Activated naive CD4-positive, alpha-beta T cell treated with anti-CD3 and anti-CD28 coated beads, Interleukin-2, amount 50 U/mL, for 24 hours (primary cell): ENCODE measurements around the gene LRRC10.

Source experiments
- H3K27ac Mint-ChIP-seq: one replicate; pipeline ENCODE4 v1.8.0; 2021; ENCODE audit warnings: mild to moderate bottlenecking, mixed read lengths
- H3K27me3 Mint-ChIP-seq: one replicate; pipeline ENCODE4 v1.8.0; 2021; ENCODE audit warnings: mixed read lengths
- H3K36me3 Mint-ChIP-seq: one replicate; pipeline ENCODE4 v1.8.0; 2021; ENCODE audit warnings: mixed read lengths
- H3K4me1 Mint-ChIP-seq: one replicate; pipeline ENCODE4 v1.8.0; 2021; ENCODE audit warnings: mixed read lengths
- H3K4me3 Mint-ChIP-seq: one replicate; pipeline ENCODE4 v1.8.0; 2021; ENCODE audit warnings: mild to moderate bottlenecking, mixed read lengths
- H3K9me3 Mint-ChIP-seq: one replicate; pipeline ENCODE4 v1.8.0; 2021; ENCODE audit warnings: mixed read lengths

The LRRC10 gene

DNA sequence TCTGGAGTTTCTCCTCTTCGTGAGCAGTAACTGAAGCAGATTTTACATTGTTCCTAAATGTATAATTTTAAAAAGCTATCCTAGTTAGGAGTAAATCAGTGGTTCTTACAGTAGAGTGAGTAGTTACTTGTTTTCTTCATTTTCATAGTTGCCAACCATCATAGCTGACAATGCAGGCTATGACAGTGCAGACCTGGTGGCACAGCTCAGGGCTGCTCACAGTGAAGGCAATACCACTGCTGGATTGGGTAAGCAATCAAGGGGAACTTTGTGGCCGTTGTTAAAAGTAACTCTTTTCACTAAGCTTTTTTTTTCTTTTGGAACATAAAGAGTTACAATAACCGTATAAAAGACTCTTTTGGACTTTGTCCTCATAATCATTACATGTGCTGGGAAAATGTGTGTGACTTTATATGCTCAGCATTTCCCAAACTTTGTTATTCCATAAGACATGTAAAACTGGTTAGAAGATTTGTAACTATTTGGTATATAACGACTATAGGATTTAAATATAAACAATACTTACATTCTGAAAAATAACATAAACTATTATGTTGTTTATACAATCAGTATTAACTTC, 12.4 kb downstream of the LRRC10 start:
- Mint-ChIP-seq H3K4me1 (peaks cover 21% of the 10 kb centered on the region), H3K27me3 (no peaks in the 10 kb centered on the region), H3K4me3 (no peak overlapping the region), H3K9me3 (no peaks in the 10 kb centered on the region), H3K27ac (peak overlapping the region; percentile 8), H3K36me3 (peaks cover 37% of the 10 kb centered on the region)

DNA sequence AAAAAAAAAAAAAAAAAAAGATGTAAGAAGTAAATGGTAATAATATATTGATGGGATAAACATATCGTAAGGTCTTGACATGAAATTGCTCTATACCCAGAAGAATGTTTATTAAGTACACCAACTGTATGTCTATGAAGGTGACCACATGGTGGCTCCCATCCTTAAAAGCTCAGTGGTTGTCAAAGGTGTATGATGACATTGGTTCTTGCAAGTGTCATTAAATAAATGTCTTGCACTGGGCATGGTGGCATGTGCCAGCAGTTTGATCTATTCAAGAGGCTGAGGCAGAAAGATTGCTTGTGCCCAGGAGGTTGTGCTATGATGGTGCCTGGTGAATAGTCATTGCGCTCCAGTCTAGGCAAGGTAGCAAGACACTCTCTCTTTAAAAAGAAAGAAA, 15.0 kb downstream of the LRRC10 start:
- H3K4me1 Mint-ChIP-seq = peaks cover 21% of the 10 kb centered on the region
- no peaks in the 10 kb centered on the region for H3K27me3 Mint-ChIP-seq
- peaks cover 24% of the 10 kb centered on the region for H3K36me3 Mint-ChIP-seq
- no peak overlapping the region for H3K4me3 Mint-ChIP-seq
- no peaks in the 10 kb centered on the region for H3K9me3 Mint-ChIP-seq
- H3K27ac Mint-ChIP-seq = no peak overlapping the region

DNA sequence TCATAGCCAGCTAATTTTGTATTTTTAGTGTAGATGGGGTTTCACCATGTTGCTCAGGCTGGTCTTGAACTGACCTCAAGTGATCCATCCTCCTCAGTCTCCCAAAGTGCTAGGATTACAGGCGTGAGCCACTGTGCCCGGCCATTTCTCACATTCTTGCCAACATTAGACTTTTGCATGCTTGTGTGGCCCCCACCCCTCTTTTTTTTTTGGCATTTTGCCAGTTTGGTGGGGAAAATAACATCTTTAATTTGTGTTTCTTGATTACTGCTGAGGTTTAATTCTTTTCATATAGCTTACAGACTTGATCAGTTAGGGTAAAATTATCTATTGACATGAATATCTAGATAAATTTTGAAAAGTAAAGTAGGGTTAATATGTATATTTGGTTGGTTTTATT, 21.6 kb downstream of the LRRC10 start:
- Mint-ChIP-seq H3K4me1 (peaks cover 28% of the 10 kb centered on the region), H3K36me3 (peaks cover 15% of the 10 kb centered on the region), H3K9me3 (no peaks in the 10 kb centered on the region), H3K4me3 (no peak overlapping the region), H3K27ac (no peak overlapping the region), H3K27me3 (no peaks in the 10 kb centered on the region)

DNA sequence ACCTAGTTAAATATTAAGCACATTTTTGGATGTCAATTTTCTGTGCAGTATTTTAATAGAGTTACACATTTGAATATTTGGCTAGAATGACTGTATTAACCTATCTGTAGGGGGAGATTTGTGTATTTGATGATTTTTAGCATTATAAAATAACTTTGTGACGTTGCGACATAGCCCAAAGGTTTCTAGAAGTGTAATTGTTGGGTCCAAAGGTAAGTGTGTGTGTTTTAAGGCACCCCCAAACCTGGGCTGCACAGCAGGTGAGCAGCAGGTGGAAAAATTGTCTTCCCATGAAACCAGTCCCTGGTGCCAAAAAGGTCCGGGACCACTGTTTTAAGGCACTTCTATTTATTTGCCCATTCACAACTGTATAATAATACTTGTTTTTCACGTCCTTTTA, 22.2 kb downstream of the LRRC10 start:
- Mint-ChIP-seq H3K27me3 (no peaks in the 10 kb centered on the region), H3K4me1 (peaks cover 23% of the 10 kb centered on the region), H3K9me3 (no peaks in the 10 kb centered on the region), H3K36me3 (peaks cover 12% of the 10 kb centered on the region), H3K4me3 (no peak overlapping the region), H3K27ac (no peak overlapping the region)

DNA sequence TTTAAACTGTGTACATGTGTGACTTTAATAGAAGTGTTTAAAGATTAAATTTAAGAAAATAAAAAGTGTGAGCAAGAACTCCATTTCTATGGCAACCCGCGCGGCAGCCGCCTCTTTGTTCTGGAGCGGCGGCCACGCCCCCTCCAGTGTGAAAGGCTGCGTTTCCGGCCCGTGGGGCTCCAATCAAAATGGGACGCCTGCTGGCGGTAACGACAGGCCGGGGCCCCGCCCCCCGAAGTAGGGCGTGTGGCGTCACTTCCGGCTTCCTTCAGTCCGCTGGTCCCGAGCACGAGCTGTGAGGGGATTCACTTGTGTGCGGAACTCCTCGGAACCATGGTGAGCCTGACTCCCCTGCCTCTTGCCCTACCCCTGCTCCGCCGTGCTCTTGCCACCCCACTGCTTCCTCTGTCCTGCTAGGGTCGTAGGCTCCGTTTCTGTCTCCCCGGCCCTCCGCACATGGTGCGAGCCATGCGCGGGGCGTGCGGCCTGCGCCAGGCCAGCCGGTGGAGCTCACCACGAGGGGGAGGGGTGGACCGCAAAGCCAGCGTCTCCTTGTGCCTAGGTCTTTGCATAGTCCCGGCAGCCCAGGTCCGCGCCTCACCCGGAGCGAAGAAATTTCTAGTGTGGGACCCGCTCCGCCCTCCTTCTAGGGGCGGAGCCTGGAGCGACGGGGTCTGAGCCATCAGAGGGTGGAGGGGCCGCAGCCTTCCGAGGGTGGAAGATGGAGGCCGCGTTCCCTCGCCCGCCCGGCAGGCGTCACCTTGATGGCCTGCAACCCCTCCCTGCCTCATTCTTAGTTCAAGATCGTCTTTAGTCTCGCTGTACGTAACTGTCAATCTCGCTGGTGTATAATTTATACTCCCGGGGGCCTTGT, 25.3 kb downstream of the LRRC10 start, which contains the start of gene CCT2:
Gene CCT2, plus strand, starts transcription at position 271 of the 874 bp plus-strand sequence. Its CDS starts 63 bp downstream, at position 334.
- H3K9me3 Mint-ChIP-seq = no peaks in the 10 kb centered on the region
- H3K4me1 Mint-ChIP-seq = peaks cover 23% of the 10 kb centered on the region
- peak within 1 kb of the TSS; percentile 98 for H3K4me3 Mint-ChIP-seq
- peaks cover 7% of the 10 kb centered on the region for H3K36me3 Mint-ChIP-seq
- peak within 1 kb of the TSS; percentile 98 for H3K27ac Mint-ChIP-seq
- no peaks in the 10 kb centered on the region for H3K27me3 Mint-ChIP-seq

DNA sequence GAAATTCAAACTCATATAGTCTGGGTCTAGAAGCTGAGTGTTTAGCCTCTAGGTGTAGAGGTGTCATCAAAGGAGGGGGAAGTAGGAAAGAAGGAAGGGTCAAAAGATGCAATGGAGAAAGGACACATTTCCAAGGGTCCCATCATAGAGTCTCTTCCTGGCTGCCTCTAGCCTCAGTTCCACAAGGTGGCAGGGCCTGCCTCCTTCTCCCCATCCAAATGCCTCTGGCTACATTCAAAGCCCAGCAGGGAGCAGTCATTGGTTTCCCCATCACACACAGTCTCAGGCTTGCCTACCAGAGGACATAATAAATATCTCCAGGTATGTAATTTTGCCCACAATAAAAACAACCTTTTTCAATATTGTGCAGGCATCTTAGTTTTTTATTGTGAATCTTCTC, 27.5 kb downstream of the LRRC10 start:
- Mint-ChIP-seq H3K36me3 (peaks cover 2% of the 10 kb centered on the region), H3K9me3 (no peaks in the 10 kb centered on the region), H3K27me3 (no peaks in the 10 kb centered on the region), H3K27ac (no peak overlapping the region), H3K4me3 (no peak overlapping the region), H3K4me1 (peaks cover 9% of the 10 kb centered on the region)

DNA sequence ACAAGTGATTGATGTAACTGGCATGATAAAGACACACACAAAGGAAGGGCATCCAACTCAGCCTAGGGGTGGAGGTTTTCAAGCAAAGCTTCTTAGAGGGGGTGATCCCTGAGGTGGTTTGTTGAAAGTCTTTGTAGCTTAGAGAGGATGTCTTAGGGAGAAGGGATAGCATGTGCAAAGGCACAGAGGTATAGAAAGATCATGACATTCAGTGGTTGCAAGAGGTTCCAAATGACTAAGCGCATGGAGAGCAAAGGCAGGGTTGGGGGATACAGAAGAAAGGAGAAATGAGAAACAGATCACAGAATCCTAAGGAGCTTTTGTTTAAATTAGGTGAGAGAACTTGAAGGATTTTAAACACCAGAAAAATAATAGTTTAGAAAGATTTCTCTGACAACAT, 30.6 kb downstream of the LRRC10 start:
- H3K4me1 Mint-ChIP-seq = no peaks in the 10 kb centered on the region
- no peaks in the 10 kb centered on the region for H3K9me3 Mint-ChIP-seq
- H3K27ac Mint-ChIP-seq = peak overlapping the region; percentile 15
- H3K4me3 Mint-ChIP-seq = no peak overlapping the region
- H3K27me3 Mint-ChIP-seq = no peaks in the 10 kb centered on the region
- H3K36me3 Mint-ChIP-seq = peaks cover 2% of the 10 kb centered on the region

DNA sequence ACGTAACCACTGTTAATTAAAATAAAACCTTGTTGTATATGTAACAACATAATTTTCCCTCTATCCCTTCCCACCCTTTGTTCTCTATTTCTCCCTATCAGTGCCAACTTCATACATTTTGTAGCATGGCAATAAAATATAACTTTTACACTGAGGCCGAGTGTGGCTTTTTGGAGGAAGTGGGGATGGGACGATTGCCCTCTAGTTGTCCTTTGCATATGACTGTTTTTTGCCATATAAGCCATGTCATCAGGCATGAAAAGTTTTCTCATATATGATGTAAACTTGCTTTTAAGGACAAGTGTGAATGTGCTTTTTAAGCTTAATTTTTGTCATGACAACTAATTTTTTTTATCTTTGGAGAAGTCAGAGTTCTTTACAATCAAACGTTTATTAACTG, 31.7 kb downstream of the LRRC10 start:
- no peak overlapping the region for H3K27ac Mint-ChIP-seq
- H3K4me1 Mint-ChIP-seq = no peaks in the 10 kb centered on the region
- peaks cover 2% of the 10 kb centered on the region for H3K36me3 Mint-ChIP-seq
- no peaks in the 10 kb centered on the region for H3K9me3 Mint-ChIP-seq
- H3K27me3 Mint-ChIP-seq = no peaks in the 10 kb centered on the region
- H3K4me3 Mint-ChIP-seq = no peak overlapping the region

DNA sequence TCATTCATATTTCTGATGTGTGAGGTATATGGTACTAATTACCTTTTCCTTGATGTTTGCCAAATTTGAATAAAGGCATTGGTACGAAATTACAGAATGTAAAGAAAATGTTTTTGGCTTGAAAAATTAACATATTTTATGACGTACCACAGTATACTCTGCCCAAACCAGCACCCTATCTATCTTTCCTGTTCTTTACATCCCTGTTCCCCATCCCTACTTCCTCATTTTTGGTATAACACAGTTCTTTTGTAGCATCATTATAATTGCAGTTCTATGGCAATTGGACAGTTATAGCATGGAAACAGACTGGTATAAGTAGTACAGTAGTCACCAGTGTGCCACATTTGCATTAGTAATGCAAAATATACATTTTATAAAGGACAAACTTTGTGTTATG, 32.4 kb downstream of the LRRC10 start:
- Mint-ChIP-seq H3K4me1 (no peaks in the 10 kb centered on the region), H3K27ac (no peak overlapping the region), H3K36me3 (peaks cover 3% of the 10 kb centered on the region), H3K4me3 (no peak overlapping the region), H3K27me3 (no peaks in the 10 kb centered on the region), H3K9me3 (no peaks in the 10 kb centered on the region)

DNA sequence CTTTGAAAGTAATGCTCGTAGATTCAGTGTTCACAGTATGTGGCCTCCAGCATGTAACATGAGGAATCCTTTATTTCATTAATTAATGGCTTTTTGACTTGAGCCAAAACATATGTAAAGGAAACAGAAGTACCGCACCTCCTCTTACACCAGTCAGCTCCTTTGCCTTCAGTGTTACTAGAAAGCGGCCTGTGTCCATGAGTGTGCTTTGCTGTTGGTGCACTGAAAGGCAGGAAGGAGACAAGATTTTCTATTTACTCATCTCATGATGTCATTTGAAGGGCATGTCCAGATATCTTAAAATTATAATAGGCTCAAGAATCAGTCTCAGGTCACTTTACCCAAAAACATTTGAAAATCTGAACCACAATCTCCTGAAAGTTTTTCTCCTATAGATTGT, 35.4 kb downstream of the LRRC10 start:
- Mint-ChIP-seq H3K27ac (no peak overlapping the region), H3K4me1 (no peaks in the 10 kb centered on the region), H3K36me3 (peaks cover 8% of the 10 kb centered on the region), H3K27me3 (no peaks in the 10 kb centered on the region), H3K4me3 (no peak overlapping the region), H3K9me3 (no peaks in the 10 kb centered on the region)

DNA sequence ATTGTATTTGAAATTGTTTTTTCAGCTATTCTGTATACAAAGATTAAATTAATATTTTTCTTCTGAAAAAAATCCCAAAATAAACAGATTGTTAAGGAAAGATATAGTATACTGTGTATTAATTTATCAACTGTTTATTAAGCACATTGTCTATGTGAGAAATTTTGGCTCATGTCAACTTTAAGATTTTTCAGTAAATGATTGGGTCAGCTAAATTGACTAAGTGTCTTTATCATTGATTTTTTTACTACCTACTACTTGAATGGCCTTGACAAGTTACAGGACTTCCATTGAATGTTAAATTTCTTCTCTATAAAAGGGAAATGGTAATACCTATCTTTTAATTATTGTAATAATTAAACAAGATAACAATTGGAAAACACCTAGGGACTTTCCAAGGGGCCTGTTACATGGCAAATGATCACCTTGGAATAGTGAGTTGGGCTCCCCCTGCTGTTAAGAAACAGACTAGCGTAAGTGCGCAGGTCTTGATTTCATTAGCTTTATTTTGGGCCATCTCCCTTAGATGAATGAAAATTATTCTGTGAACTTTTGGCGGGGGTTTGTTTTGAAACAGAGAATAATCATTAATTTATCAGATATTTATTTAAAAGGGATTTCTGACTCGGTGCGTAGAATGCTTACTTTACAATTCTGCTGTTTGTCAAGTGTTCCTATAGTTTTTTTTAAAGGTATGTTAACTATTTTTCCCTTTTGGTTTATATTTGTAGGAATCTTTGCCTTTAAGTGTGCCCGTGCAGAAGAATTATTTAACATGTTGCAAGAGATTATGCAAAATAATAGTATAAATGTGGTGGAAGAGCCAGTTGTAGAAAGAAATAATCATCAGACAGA, 39.9 kb downstream of the LRRC10 start:
- Mint-ChIP-seq H3K27ac (no peak overlapping the region), H3K9me3 (no peaks in the 10 kb centered on the region), H3K4me1 (peaks cover 14% of the 10 kb centered on the region), H3K27me3 (no peaks in the 10 kb centered on the region), H3K36me3 (peaks cover 9% of the 10 kb centered on the region), H3K4me3 (no peak overlapping the region)

DNA sequence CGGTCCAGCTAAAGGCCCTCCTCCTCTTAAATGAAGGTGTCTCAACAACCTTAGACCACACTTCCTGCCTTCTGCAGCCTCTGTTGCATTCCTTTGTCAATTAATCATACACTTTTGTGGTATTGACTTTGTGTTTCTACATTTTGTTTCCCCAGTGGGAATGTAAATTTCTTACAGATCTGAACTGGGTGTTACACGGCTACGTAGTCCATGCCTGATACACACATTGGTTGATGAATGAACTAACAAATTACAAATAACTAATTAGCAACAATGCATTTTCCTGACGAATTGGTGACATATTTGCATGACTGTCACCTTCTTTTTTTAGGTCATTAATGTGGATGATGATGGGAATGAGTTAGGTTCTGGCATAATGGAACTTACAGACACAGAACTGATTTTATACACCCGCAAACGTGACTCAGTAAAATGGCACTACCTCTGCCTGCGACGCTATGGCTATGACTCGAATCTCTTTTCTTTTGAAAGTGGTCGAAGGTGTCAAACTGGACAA, 40.6 kb downstream of the LRRC10 start:
- peak overlapping the region; percentile 93 for H3K27ac Mint-ChIP-seq
- H3K4me1 Mint-ChIP-seq = peaks cover 14% of the 10 kb centered on the region
- no peak overlapping the region for H3K4me3 Mint-ChIP-seq
- peaks cover 9% of the 10 kb centered on the region for H3K36me3 Mint-ChIP-seq
- H3K27me3 Mint-ChIP-seq = no peaks in the 10 kb centered on the region
- H3K9me3 Mint-ChIP-seq = no peaks in the 10 kb centered on the region

DNA sequence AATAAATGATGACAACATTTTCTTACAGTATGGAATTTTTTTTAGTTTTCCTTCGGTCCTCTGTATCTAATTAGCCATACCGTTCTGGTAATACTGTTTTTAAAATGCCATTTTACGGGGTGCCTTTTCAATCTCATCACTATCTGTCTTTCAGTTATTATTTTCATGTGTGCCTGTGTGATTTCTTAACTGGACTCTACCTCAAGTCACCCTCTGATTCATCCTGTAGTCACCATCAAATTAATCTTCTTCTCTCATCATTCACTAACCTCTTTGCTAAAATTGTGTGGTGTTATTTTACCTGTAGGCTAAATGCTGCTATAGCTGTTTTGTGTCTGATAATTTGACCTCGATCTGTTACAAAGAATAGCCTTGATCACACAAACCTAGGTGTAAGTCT, 41.5 kb downstream of the LRRC10 start:
- Mint-ChIP-seq H3K36me3 (peaks cover 9% of the 10 kb centered on the region), H3K27ac (peak overlapping the region; percentile 93), H3K27me3 (no peaks in the 10 kb centered on the region), H3K4me1 (peaks cover 14% of the 10 kb centered on the region), H3K9me3 (no peaks in the 10 kb centered on the region), H3K4me3 (no peak overlapping the region)

DNA sequence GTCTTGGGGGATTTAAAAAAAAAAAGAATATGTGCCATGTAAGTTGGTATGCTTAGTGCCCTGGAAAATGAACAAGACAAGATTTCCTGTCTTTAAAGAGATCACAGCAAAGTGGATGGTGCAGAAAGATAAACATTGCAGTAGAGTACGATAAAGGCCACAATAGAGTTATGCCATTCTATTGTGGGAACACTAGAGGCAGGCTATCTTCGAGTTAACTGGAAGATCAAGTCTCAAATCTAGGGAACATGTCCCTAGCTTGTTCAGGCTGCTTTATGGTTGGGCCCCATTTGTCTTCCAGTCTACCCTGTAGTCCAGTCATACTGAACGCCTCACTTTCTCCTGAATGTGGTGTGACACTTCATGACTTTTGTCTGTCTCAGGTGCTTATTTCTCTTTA, 44.1 kb downstream of the LRRC10 start:
- peaks cover 16% of the 10 kb centered on the region for H3K4me1 Mint-ChIP-seq
- peak overlapping the region; percentile 42 for H3K27ac Mint-ChIP-seq
- no peak overlapping the region for H3K4me3 Mint-ChIP-seq
- H3K27me3 Mint-ChIP-seq = no peaks in the 10 kb centered on the region
- H3K9me3 Mint-ChIP-seq = no peaks in the 10 kb centered on the region
- peaks cover 4% of the 10 kb centered on the region for H3K36me3 Mint-ChIP-seq

DNA sequence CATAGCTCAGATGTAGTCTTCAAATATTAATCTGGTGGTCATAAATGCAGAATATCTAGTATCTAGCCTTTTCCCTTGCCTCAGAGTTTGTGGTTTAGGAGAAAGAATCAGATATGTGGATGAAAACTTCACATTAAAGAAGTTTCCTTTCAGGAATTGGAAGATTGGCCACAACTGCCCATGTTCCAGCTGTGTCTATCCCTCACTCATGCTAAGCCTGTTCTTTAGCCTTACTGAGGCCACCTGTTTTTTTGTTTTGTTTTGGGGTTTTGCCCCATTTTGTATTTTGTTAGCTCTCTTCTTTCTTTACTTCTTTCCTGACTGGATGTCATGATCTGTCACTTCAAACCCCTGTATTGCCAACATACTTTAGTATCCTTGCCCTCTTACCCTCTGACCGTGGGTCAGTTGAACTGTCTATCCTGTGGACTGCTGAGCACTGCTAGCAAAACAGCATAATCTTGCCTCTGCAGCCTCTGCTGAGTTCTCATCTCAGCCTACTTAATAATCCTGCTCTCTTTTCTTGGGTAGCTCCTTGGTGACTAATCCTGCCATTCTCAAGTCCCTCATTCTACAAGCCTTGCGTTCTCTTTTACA, 47.4 kb downstream of the LRRC10 start:
- H3K9me3 Mint-ChIP-seq = no peaks in the 10 kb centered on the region
- peaks cover 1% of the 10 kb centered on the region for H3K36me3 Mint-ChIP-seq
- no peak overlapping the region for H3K4me3 Mint-ChIP-seq
- no peaks in the 10 kb centered on the region for H3K27me3 Mint-ChIP-seq
- H3K4me1 Mint-ChIP-seq = peaks cover 14% of the 10 kb centered on the region
- H3K27ac Mint-ChIP-seq = no peak overlapping the region
